Mucosa of stomach (tissue), 1 donor: ENCODE data around the gene DLX3.

Experiments
- H3K27me3 ChIP-seq: one replicate; pipeline ENCODE4 v1.7.0; 2013; ENCODE audit warnings: mild to moderate bottlenecking, low read length; ENCODE audit not compliant: control insufficient read depth, insufficient read depth
- H3K36me3 ChIP-seq: one replicate; pipeline ENCODE4 v1.7.0; 2013; ENCODE audit warnings: low read length; ENCODE audit not compliant: control insufficient read depth, insufficient read depth
- H3K4me1 ChIP-seq: one replicate; pipeline ENCODE4 v1.7.0; 2013; ENCODE audit warnings: mild to moderate bottlenecking, low read length; ENCODE audit not compliant: control insufficient read depth, insufficient read depth
- H3K4me3 ChIP-seq: one replicate; pipeline ENCODE4 v1.7.0; 2013; ENCODE audit warnings: low read length
- H3K9ac ChIP-seq: one replicate; pipeline ENCODE4 v1.7.0; 2013; ENCODE audit warnings: mild to moderate bottlenecking, low read length, moderate library complexity
- H3K9me3 ChIP-seq: one replicate; pipeline ENCODE4 v1.7.0; 2013; ENCODE audit warnings: mild to moderate bottlenecking, low read length, moderate library complexity; ENCODE audit not compliant: control insufficient read depth
- donor health status: Pancreatic carcinoma.

The DLX3 gene

DNA sequence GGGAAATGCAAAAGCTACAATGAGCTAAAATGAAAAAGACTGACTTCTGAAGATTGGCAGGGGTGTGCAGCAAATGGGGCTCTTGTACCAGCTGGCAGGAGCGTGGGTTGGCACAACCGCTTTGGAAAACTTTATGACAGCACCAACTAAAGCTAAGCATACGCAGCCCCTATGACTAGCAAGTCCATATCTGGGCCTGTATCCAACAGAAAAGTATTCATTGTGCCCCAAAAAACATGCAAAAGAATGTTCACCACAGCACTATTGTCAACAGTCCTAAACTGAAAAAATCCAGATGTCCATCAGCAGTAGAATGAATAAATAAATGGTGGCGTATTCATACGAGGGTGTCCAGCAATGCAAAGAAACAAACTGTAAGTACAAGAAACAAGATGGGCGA is 38.3 kb upstream of the DLX3 start:
- Histone ChIP-seq H3K4me3 (no peak overlapping the region), H3K9me3 (no peaks in the 10 kb centered on the region), H3K4me1 (peaks cover 15% of the 10 kb centered on the region), H3K27me3 (no peaks in the 10 kb centered on the region), H3K9ac (peak overlapping the region; percentile 20), H3K36me3 (no peaks in the 10 kb centered on the region)

DNA sequence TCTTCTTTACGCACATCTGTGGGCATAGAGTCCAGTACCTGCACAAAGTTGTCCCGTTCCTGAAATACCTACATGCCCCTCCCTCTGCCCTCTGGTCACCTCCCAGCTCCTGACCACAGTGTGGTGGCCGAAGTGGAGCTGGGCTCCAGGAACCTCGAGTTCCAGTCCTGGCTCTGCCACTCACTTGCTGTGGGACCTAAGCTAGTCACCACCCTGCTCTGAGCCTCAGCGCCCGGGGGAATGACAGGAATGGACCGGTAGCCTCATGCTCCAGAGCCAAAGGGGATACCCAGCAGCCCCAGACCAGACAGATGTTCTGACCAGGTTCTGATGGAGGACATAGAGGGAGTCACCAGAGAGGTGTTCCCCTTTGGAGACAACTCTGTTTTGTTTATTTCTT is 34.2 kb upstream of the DLX3 start:
- H3K36me3 ChIP-seq, result no peaks in the 10 kb centered on the region
- peaks cover 13% of the 10 kb centered on the region for H3K4me1 ChIP-seq
- no peaks in the 10 kb centered on the region for H3K27me3 ChIP-seq
- H3K4me3 ChIP-seq, result no peak overlapping the region
- no peak overlapping the region for H3K9ac ChIP-seq
- no peaks in the 10 kb centered on the region for H3K9me3 ChIP-seq

DNA sequence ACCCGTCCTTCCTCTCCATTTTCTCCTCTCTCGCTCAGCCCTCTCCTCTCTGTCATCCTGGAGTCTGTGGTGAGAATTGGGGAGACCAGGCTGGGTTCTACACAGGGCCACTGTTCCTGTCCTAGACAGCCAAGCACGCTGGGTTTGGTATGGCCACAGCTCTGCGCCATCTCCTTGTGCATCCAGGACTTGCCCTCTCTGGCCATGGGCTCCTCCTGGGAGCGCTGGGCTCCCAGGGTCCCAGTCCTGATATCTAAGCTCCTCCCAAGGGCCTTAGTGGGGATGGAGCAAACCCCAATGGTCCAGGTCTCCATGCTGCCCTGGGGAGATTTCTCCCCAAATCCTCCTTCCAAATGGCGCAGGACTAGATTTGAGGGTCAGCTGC is 33.7 kb upstream of the DLX3 start:
- Histone ChIP-seq H3K9ac (no peak overlapping the region), H3K36me3 (no peaks in the 10 kb centered on the region), H3K4me3 (no peak overlapping the region), H3K4me1 (peaks cover 13% of the 10 kb centered on the region), H3K9me3 (no peaks in the 10 kb centered on the region), H3K27me3 (no peaks in the 10 kb centered on the region)

DNA sequence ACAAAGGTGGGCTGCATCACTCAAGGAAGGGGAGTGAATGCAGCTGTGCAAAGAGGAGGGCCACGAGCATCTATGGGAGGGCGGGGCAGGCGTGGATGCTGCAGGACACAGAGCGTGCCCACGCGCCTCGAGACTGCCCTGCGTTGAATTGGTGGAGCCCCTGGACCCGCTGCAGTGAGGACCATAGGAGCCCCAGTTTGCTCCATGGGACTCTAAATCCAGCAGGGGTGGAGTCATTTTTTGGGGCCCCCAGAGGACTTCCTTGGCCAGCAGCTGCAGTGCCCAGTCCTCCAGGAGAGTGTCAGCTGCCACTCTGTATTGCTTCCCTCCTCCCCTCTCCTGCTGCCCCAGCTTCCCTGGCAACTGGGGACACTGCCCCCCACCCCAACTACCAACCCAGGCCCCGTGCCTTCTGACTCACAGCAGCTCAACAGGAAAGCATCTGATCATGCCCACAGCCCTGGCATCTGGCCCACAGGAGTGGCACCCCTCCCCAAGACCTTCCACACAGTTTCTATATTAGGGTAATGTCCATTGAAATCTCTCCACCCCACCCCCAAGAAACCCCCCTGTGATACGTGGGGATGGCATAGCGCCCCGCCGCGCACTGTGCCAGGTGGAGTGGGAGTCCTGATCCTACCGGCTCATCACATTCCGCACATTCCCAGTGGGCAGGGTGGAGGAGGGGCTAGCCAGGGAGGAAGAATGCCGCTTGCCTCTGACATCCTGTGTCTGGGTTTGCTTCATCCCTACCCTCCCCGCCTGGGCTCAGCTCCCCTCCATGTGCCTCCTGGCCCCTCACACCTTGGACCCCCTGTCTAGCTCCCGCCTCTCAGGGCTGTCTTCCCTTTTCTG is 33.1 kb upstream of the DLX3 start:
- Histone ChIP-seq H3K9me3 (no peaks in the 10 kb centered on the region), H3K4me3 (no peak overlapping the region), H3K9ac (no peak overlapping the region), H3K27me3 (no peaks in the 10 kb centered on the region), H3K36me3 (no peaks in the 10 kb centered on the region), H3K4me1 (peaks cover 13% of the 10 kb centered on the region)

DNA sequence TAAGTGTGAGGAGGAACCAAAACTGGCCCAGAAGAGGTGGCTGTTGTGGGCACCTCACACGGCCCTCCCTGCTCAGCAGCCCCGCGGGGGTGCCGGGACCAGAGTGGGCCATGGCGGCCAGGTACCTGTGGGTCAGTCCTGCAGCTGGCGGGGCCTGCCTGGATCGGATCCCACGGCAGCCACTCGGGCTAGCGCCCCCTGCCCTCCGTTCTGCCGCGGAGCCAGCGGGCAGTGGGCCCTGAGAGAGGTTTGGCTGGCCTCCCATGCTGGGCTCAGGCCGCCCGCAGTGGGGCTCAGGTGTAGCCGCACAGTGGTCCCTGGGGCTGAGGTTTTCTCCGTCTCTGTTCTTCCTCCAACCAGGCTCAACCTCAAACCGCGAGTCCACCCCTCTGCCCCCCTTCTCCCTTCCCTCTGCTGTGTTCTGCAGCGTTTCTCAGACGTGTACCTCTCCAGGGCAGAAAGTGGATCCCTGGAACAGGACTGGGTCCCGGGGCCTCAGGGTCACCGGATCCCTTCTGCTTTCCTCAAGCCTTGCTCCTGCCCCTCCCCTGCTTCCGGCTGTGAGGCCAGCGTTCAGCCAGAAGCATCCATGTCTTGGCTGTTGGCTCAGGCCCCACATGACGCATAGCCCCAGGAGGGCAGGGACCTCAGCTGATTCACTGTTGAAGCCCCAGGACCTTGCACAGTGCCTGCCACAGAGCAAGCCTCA is 32.3 kb upstream of the DLX3 start:
- no peaks in the 10 kb centered on the region for H3K9me3 ChIP-seq
- no peak overlapping the region for H3K4me3 ChIP-seq
- peaks cover 13% of the 10 kb centered on the region for H3K4me1 ChIP-seq
- no peak overlapping the region for H3K9ac ChIP-seq
- H3K27me3 ChIP-seq, result no peaks in the 10 kb centered on the region
- H3K36me3 ChIP-seq, result no peaks in the 10 kb centered on the region

DNA sequence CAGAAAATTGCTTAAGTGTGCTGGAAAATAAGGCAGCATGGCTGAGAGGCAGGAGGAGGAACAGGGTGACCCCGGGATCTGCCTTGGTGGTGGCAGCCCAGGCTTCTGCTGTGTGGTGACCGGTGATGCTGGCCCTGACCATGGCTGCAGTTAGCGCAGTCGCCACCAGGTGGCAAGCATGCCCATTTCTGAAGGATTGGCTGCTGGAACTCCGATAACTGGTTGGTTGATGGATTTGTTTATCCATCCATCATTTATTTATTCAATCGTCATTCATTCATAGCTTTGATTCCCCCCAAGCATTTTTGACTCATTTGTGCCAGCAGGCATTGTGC is 31.8 kb upstream of the DLX3 start:
- no peaks in the 10 kb centered on the region for H3K36me3 ChIP-seq
- no peak overlapping the region for H3K4me3 ChIP-seq
- no peak overlapping the region for H3K9ac ChIP-seq
- peaks cover 13% of the 10 kb centered on the region for H3K4me1 ChIP-seq
- H3K9me3 ChIP-seq, result no peaks in the 10 kb centered on the region
- H3K27me3 ChIP-seq, result no peaks in the 10 kb centered on the region

DNA sequence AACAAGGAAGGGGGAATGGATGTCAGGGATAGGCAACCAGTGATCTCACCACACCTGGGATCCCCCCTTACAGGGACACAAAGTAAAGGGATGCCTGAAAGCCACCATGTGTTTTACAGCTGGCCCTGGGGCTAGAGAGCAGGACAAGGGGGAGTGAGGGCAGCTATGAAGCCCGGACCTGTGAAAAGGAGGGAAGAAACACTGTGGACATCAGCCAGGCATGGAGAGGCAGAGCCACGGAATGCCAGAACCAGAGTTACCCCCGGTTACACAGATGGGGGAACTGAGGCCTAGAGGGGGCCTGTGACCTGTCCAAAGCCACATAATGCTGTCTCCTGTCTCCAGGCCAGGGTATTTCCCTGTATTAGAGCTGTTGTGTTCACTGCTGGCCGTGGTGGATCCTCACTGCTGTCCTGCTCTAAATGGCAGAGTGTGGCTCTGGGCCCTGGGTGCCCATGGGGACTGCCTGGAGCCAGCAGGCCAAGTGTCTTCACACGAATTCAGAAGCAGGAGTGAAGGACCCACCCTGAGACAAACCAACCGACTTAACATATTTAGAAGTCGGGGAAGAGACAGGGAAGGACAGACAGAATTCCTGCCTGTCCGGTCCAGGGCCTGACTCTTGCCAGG is 31.1 kb upstream of the DLX3 start:
- Histone ChIP-seq H3K9ac (no peak overlapping the region), H3K36me3 (no peaks in the 10 kb centered on the region), H3K4me1 (peaks cover 13% of the 10 kb centered on the region), H3K27me3 (no peaks in the 10 kb centered on the region), H3K9me3 (no peaks in the 10 kb centered on the region), H3K4me3 (no peak overlapping the region)

DNA sequence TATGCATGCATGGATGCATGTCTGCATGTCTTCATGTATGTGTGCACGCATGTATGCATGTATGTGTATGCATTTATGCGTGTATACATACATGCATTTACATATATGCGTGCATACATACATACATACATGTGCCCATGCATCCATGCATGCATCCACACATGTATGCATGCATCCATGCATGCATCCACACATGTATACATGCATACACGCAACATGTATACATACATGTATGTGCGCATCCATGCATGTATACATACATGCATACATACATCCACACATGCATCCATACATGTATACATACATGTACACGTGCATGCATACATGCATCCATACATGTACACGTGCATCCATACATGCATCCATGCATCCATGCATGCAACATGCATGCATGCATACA is 29.8 kb upstream of the DLX3 start:
- H3K9ac ChIP-seq, result no peak overlapping the region
- H3K27me3 ChIP-seq, result no peaks in the 10 kb centered on the region
- peaks cover 13% of the 10 kb centered on the region for H3K4me1 ChIP-seq
- no peaks in the 10 kb centered on the region for H3K9me3 ChIP-seq
- H3K4me3 ChIP-seq, result no peak overlapping the region
- no peaks in the 10 kb centered on the region for H3K36me3 ChIP-seq

DNA sequence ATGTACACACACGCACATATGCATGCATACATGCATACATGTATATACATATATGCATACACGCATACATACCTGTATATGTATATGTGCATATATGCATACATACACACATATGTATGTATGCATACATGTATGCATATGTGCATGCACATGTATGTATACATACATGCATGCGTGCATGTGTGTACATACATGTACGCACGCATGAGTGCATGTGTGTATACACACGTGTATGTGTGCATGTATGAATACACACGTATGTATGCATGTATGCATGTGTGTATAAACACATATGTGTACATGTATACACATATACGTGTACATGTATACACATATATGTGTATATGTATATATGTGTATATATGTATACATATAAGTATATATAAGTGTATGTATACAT is 28.5 kb upstream of the DLX3 start:
- H3K27me3 ChIP-seq, result no peaks in the 10 kb centered on the region
- H3K4me1 ChIP-seq, result peaks cover 13% of the 10 kb centered on the region
- H3K4me3 ChIP-seq, result no peak overlapping the region
- H3K9me3 ChIP-seq, result no peaks in the 10 kb centered on the region
- H3K9ac ChIP-seq, result no peak overlapping the region
- H3K36me3 ChIP-seq, result no peaks in the 10 kb centered on the region

DNA sequence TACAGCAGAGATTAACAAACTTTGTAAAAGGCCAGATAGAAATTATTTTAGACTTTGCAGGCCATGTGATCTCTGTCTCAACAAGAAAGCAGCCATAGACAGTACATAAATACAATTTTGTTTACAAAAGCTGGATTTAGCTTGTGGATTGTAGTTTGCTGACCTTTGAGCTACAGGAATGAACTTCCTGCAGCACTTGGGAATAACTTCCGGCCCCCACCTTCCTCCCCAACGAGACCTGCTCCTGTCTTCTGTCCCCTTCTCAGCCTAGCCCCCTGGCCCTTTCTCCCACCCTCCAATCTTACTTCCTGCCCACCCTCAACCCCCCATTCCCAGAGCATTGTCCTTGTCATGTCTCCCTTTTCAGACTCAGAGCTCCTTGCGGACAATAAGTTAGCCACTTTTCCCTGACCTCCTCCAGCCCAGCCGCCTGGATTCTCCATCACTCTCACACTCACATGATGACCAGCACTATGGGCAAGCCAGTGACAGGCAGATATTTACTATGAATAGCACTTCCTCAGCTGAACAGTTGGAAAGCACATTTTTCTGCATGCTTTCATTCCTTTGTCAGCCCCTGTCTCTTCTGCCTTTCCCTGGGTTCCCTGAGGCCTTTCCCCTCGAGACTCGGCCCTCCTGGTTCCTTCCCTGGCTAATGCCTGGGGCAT is 27.6 kb upstream of the DLX3 start:
- Histone ChIP-seq H3K9ac (no peak overlapping the region), H3K36me3 (no peaks in the 10 kb centered on the region), H3K4me3 (no peak overlapping the region)

DNA sequence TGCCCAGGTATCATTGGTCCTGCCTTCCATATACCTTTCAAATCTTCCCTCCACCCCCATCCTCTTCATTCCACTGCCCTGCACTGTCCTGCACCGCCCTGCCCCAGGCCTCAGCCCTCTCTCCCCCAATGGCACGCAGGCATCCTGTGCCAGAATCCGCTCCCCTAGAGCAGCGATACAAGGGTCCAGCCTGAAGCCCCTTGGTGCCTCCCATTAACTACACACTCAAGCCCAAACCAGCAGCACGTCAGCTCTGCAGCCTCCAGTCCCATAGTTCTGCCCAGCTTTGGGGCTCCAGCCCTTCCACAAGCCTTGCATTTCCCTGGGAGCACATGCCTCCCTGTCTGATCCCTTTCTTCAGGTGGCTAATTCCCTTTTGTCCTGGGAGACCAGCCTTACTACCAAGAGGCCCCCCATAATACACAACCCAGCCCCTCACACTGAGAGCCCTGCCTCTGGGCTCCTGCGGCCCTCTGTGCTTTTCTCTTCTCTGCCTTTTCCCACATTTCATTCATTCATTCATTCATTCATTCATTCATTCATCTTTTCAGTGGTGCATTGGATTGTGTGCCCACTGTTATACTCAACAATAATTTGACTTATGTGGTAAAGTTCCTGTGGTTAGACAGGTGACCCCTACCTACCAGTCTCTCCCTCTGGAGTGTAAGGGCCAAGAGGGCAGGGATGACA is 26.8 kb upstream of the DLX3 start:
- no peaks in the 10 kb centered on the region for H3K27me3 ChIP-seq

More for the DNA sequence above, 27.6 kb upstream of the DLX3 start:
- Histone ChIP-seq H3K9me3 (no peaks in the 10 kb centered on the region), H3K4me1 (peaks cover 7% of the 10 kb centered on the region), H3K27me3 (no peaks in the 10 kb centered on the region)

More for the DNA sequence above, 26.8 kb upstream of the DLX3 start:
- Histone ChIP-seq H3K36me3 (no peaks in the 10 kb centered on the region), H3K4me1 (no peaks in the 10 kb centered on the region), H3K9me3 (no peaks in the 10 kb centered on the region), H3K4me3 (no peak overlapping the region), H3K9ac (no peak overlapping the region)
